NB4 (cell line): ENCODE data around the gene SUPV3L1.

ENCODE experiments used
- DNase-seq: peaks from one replicate; pipeline ENCODE4 v3.0.0; 2010; ENCODE audit warnings: low read depth
- H3K4me3 ChIP-seq: one replicate; pipeline ENCODE4 v1.5.1; 2011; ENCODE audit warnings: mild to moderate bottlenecking, low read depth, low read length, moderate library complexity
- MYC ChIP-seq: IDR thresholded peaks from 2 replicates; pipeline ENCODE4 v1.6.1; 2011; ENCODE audit warnings: low read depth, low read length
- POLR2A ChIP-seq: IDR thresholded peaks from 2 replicates; pipeline ENCODE4 v1.6.1; 2011; ENCODE audit warnings: mild to moderate bottlenecking; ENCODE audit not compliant: insufficient read length; ENCODE audit errors: extremely low read depth
- TF ChIP-seq, protein P1 (sequence below): IDR thresholded peaks from 2 replicates; pipeline ENCODE4 v1.6.1; 2011; ENCODE audit warnings: low read depth, low read length
- TF ChIP-seq, protein P2 (sequence below): IDR thresholded peaks from one replicate; pipeline ENCODE4 v1.5.1; 2012; ENCODE audit warnings: low read depth, low read length

The SUPV3L1 gene

DNA sequence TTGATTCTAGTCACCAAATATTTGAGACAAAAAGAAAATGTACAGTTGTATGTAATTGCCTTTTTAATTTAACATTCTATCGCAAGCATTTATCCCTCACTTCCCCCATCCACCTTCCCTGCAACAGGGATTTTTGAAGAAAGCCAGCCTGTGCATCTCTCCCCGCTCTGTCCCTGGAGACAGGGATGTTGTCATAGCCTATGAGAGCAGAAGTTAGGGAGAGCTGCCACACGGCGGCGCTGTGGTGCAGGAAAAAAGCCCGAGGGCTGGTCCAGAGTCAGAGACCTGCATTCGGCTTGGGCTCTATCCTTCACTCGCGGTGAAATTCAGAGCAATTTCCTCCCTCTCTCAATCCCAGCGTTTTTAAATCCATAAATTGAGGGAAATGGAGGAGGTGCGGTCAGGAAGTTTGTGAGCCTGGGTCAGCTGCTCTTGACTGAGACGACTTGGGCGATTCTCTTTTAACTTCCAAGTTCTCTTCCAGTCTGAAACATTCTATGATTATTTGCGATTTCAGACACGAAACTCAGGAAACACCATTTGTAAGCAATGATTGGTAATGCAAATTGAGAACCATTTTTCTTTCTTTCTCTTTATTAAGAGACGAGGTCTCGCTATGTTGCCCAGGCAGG, 57.6 kb downstream of the SUPV3L1 start:
- no peak overlapping the region for H3K4me3 ChIP-seq
- TF ChIP-seq, protein P1, sequence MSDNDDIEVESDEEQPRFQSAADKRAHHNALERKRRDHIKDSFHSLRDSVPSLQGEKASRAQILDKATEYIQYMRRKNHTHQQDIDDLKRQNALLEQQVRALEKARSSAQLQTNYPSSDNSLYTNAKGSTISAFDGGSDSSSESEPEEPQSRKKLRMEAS, result no peak
- no peak for TF ChIP-seq POLR2A
- 0 out of 2 replicates have a peak, but pooled peaks have one; percentile 32 for TF ChIP-seq MYC
- TF ChIP-seq, protein P2, sequence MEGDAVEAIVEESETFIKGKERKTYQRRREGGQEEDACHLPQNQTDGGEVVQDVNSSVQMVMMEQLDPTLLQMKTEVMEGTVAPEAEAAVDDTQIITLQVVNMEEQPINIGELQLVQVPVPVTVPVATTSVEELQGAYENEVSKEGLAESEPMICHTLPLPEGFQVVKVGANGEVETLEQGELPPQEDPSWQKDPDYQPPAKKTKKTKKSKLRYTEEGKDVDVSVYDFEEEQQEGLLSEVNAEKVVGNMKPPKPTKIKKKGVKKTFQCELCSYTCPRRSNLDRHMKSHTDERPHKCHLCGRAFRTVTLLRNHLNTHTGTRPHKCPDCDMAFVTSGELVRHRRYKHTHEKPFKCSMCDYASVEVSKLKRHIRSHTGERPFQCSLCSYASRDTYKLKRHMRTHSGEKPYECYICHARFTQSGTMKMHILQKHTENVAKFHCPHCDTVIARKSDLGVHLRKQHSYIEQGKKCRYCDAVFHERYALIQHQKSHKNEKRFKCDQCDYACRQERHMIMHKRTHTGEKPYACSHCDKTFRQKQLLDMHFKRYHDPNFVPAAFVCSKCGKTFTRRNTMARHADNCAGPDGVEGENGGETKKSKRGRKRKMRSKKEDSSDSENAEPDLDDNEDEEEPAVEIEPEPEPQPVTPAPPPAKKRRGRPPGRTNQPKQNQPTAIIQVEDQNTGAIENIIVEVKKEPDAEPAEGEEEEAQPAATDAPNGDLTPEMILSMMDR, result peak; percentile 97
- peak; percentile 85 for DNase-seq

GRCh38 chr10:69239136-69239535, 59.1 kb downstream of the SUPV3L1 start:
- TF ChIP-seq, protein P2, result no peak
- TF ChIP-seq MYC (no peak), POLR2A (no peak)
- TF ChIP-seq, protein P1, result no peak
- no peak overlapping the region for H3K4me3 ChIP-seq
- DNase-seq, result no peak

DNA sequence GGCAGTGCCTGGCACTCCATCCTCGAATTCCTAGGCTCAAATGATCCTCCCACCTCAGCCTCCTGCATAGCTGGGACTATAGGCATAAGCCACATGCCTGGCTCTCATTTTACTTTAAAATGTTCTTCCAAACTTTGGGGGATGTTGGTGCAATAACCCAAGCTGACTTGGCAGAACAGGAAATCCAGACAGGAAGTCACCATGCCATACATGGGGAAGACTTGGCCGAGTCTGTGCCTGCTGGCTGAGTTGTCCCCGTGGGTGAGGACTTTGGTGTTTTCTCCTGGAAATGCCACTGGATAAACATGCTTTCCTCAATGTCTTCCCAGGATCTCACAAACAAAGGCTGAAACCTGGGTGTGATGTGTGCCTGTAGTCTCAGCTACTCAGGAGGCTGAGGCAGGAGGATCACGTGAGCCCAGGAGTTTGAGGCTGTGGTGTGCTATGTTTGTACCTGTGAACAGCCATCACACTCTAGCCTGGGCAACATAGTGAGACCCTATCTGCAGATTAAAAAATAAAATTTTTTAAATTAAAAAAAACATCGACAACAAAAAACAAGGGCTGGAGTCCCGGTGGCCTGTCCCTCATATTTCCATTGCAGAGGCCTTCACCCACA, 59.9 kb downstream of the SUPV3L1 start:
- no peak for TF ChIP-seq MYC
- TF ChIP-seq POLR2A, result no peak
- TF ChIP-seq, protein P2, result no peak
- TF ChIP-seq, protein P1, result no peak
- no peak overlapping the region for H3K4me3 ChIP-seq
- DNase-seq, result peak; percentile 37

- no peak overlapping the region for H3K4me3 ChIP-seq
- no peak for DNase-seq
- TF ChIP-seq POLR2A, result no peak
- TF ChIP-seq, protein P2, result no peak
Observed at GRCh38 chr10:69240455-69240854, 60.4 kb downstream of the SUPV3L1 start.

DNA sequence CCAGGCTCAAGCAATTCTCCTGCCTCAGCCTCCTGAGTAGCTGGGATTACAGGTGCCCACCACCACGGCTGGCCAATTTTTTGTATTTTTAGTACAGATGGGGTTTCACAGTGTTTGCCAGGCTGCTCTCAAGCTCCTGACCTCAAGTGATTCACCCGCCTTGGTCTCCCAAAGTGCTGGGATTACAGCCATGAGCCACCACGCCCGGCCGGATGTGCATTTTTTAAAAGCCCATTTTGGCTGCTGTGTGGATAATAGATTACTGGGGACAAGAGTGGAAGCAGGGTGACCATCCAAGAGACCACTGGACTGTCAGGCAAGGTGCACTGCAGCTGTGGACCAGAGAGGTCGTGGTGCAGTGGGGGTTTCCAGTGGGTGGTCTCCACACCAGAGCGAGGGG, 61.5 kb downstream of the SUPV3L1 start:
- TF ChIP-seq, protein P1, result no peak
- TF ChIP-seq MYC (no peak), POLR2A (no peak)
- TF ChIP-seq, protein P2, result no peak
- DNase-seq, result no peak
- H3K4me3 ChIP-seq, result no peak overlapping the region
